WTC11 (cell line): ENCODE measurements around the gene BMP8B.

Experiments
- ATF6 ChIP-seq: sonication (generic); formaldehyde crosslinking; IDR thresholded peaks from 2 replicates; pipeline ENCODE4 v1.8.1; 2023; ENCODE audit warnings: mild to moderate bottlenecking, missing genetic modification reagents
- CTCF ChIP-seq: fragments of 200-600 bp; IDR thresholded peaks from 2 replicates; pipeline ENCODE4 v1.8.0; 2022; ENCODE audit warnings: antibody characterized with exemption
- FOXJ3 ChIP-seq: sonication (generic); formaldehyde crosslinking; IDR thresholded peaks from 2 replicates; pipeline ENCODE4 v1.9.0; 2021; ENCODE audit warnings: missing genetic modification reagents, mild to moderate bottlenecking, borderline replicate concordance
- MAX ChIP-seq: sonication (generic); formaldehyde crosslinking; IDR thresholded peaks from 2 replicates; pipeline ENCODE4 v1.8.0; 2022; ENCODE audit warnings: mild to moderate bottlenecking, missing genetic modification reagents

GRCh38 chr1:39789571-39790110, 976 bp upstream of the BMP8B start:
- TF ChIP-seq FOXJ3 (no peak), CTCF (no peak), MAX (CRISPR knock-in tag) (no peak), ATF6 (CRISPR knock-in tag) (no peak)
